ENCODE results near the gene ARHGAP29.

DNA sequence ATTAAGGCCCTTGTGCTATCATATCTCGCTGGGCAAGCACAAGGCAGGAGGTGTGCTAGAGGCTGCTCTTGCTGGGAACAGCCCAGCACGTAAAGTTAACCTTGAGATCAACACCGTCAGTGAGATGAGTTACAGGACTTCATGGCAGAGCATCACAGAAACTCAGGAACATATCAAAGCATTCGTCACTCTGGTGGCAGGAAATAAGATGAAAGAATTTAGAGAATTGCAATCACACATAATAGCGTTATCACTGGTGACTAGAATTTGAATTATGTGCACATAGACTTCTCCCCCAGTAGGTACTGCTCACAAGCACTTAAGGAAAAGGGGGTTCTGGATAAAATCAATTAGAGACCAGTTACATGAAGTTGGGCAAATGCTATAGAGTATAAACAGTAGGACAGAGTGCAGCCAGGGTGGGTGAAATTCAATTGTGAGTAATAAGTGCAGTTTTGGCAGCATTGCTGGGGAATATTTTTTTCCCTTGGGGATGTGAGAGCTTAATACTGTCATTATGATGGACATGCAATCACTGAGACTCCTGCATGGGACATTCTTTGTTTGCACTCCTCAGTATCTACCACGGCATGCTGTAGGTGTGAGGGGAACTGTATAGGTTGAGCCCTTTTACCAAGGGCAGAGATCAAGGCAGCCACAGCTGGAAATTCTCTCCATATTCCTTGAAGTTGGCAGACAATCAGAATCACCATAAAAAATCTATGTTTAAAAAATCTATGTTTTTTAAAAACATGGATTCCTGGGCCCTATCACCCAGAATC, 44.2 kb upstream of the ARHGAP29 start:
- TF ChIP-seq, protein P1, sequence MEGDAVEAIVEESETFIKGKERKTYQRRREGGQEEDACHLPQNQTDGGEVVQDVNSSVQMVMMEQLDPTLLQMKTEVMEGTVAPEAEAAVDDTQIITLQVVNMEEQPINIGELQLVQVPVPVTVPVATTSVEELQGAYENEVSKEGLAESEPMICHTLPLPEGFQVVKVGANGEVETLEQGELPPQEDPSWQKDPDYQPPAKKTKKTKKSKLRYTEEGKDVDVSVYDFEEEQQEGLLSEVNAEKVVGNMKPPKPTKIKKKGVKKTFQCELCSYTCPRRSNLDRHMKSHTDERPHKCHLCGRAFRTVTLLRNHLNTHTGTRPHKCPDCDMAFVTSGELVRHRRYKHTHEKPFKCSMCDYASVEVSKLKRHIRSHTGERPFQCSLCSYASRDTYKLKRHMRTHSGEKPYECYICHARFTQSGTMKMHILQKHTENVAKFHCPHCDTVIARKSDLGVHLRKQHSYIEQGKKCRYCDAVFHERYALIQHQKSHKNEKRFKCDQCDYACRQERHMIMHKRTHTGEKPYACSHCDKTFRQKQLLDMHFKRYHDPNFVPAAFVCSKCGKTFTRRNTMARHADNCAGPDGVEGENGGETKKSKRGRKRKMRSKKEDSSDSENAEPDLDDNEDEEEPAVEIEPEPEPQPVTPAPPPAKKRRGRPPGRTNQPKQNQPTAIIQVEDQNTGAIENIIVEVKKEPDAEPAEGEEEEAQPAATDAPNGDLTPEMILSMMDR (tag by site-specific recombination; IDR thresholded peaks at IDR 0.05): no peak
- no peak for TF ChIP-seq YY2 (tag by site-specific recombination; IDR thresholded peaks at IDR 0.05)
- TF ChIP-seq ZNF747 (tag by site-specific recombination; IDR thresholded peaks at IDR 0.05): no peak
- TF ChIP-seq, protein P2, sequence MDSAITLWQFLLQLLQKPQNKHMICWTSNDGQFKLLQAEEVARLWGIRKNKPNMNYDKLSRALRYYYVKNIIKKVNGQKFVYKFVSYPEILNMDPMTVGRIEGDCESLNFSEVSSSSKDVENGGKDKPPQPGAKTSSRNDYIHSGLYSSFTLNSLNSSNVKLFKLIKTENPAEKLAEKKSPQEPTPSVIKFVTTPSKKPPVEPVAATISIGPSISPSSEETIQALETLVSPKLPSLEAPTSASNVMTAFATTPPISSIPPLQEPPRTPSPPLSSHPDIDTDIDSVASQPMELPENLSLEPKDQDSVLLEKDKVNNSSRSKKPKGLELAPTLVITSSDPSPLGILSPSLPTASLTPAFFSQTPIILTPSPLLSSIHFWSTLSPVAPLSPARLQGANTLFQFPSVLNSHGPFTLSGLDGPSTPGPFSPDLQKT (IDR thresholded peaks at IDR 0.05; ENCODE audit: borderline replicate concordance, low read depth, low read length): no peak
- no peak for TF ChIP-seq KLF9 (tag by site-specific recombination; IDR thresholded peaks at IDR 0.05; ENCODE audit: low read depth)
- TF ChIP-seq, protein P3, sequence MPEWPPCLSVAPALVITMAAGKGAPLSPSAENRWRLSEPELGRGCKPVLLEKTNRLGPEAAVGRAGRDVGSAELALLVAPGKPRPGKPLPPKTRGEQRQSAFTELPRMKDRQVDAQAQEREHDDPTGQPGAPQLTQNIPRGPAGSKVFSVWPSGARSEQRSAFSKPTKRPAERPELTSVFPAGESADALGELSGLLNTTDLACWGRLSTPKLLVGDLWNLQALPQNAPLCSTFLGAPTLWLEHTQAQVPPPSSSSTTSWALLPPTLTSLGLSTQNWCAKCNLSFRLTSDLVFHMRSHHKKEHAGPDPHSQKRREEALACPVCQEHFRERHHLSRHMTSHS (tag by site-specific recombination; IDR thresholded peaks at IDR 0.05): no peak
- TF ChIP-seq ZBTB1 (tag by site-specific recombination; IDR thresholded peaks at IDR 0.05): no peak

Measured in HEK293 (cell line).